Upper lobe of left lung (tissue), 4 donors: ENCODE results near the gene SIX5.

ENCODE experiments used
- CTCF ChIP-seq, 6 experiments: fragments of 450-650 bp in 4 of 6; fragments of 200-600 bp in 2 of 6; sonication (generic) in 2 of 6; IDR thresholded peaks; one replicate each; pipeline ENCODE4 v1.5.1; 2016 to 2019; ENCODE audit warnings: antibody characterized with exemption in 6 of 6
- EP300 ChIP-seq, 4 donors: sonication (generic); formaldehyde crosslinking; IDR thresholded peaks; one replicate each; pipeline ENCODE4 v1.5.1; 2017; ENCODE audit warnings: antibody characterized with exemption in 4 of 4, control low read depth in 2 of 4
- POLR2A ChIP-seq, 4 donors: fragments of 450-650 bp; IDR thresholded peaks; one replicate each; pipeline ENCODE4 v1.5.1; 2016 to 2017; ENCODE audit warnings: antibody characterized with exemption in 4 of 4, mild to moderate bottlenecking in 2 of 4
- POLR2AphosphoS5 ChIP-seq, 2 donors: sonication (generic); formaldehyde crosslinking; IDR thresholded peaks; one replicate each; pipeline ENCODE4 v1.5.1; 2017; ENCODE audit warnings: antibody characterized with exemption in 2 of 2

GRCh38 chr19:45766869-45767346, 2.1 kb downstream of the SIX5 start:
- TF ChIP-seq EP300 (IDR thresholded peaks at IDR 0.05) (no peak), CTCF (IDR thresholded peaks at IDR 0.05) (no peak), POLR2AphosphoS5 (IDR thresholded peaks at IDR 0.05) (no peak), POLR2A (IDR thresholded peaks at IDR 0.05) (no peak)
